Measurements from ENCODE around the gene TNS2.

The TNS2 gene

DNA sequence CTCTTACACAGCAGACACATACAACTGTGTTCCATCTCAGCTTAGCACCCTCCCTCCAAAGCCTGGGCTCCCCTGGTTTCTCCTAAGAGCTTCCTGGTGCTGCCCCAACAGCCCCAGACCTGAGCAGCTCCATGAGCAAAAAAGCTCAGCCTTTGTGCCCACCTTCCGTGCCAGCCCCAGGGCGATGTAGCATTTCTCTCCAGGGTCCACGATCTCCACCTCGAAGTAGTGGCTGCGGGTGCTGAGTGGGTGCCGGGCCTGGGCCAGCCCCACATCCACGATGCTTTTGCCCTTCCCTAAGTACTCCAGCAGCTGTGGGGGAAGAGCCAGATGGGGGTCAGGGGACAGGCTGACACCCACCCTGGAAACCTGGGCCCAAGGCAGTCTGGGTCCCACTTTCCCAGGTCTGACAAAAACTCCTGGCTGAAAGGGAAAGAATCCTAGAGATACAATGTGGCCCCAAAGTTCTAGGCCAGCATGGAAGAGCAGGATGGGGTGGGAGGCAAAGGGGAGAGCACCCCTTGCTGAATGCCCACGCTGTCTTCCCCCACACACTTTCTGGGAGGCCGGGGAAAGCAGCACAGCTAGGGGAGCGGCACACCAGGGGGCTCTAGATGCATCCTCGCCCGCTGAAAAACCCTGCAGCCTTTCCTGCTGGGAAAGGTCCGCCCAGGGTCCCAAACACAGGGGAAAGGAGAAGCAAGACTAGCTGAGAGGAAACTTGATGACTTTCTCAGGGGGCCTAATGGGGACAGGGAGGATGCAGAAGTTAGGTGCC lies 18.3 kb downstream of the TNS2 start:
- DNase-seq (ENCODE audit: low read depth, low spot score), result no peak

GRCh38 chr12:53068811-53069585 lies 19.1 kb downstream of the TNS2 start:
- DNase-seq (ENCODE audit: low read depth, low spot score), result no peak

DNA sequence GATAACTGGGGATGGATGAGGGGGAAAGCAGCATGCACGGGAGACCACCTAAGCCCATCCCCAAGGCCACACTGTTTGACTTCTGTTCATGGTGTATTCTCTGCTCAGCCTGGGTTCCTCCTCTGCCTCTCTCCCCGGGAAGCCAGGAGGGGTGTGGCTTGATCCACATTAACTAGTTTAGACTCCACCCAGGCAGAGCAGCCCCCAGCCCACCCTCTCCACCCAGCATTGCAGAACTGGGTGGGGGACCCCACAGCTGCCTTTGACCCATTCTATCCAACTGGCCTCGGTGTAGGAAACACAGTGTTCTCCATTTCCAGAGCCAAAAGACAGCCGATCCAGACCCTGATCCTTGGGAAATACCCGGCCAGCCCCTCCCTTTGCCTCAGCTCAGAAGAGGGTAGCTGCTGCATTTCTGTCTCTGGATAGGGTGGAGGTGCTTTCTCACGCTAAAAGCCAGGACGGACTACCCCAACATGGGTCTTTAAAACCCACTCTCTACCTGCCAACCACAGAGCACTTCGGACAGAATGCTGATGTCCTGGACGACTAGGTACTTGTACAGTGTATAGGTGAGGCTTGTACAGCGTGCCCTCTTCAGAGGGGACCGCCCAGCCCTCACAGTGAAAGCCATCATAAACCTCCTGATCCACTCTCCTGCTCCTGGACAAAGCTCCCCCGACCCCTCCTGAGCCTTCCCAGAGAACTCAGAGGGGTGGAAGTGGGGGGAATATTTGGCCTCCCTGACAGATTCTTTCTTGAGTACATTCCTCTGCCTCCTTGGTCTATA lies 20.0 kb downstream of the TNS2 start:
- DNase-seq (ENCODE audit: low read depth, low spot score), result no peak

DNA sequence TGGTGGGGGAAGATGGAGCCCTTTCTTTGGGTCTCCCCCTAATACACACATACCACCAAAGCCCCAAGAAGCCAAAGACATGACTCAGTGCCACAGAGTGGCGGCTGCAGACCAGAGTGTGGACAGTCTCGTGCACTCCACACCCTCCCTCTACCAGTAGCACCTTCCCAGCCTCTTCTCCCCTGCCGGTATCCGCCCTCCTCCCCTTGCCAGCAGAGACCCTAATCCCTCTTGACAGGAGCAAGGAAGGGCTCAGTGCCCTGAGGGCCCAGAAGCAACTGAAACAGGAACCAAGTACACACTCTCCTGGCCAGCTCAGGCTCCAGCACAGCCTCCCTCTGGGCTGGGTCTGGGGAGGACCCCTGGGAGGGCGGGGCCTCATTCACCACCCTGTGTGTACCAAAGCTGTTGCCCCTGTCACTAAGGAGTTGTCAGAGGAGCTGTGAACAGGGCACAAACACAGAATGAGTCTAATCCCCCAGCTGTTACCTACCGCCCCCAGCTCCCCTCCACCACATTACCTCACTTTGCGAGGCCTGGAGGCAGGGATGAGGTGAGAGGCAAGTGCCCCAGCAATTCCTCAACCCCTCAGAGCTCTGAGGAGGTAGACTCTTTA lies 21.1 kb downstream of the TNS2 start:
- no peak for DNase-seq (ENCODE audit: low read depth, low spot score)

GRCh38 chr12:53071591-53072551 lies 22.0 kb downstream of the TNS2 start:
- no peak for DNase-seq (ENCODE audit: low read depth, low spot score)

GRCh38 chr12:53073881-53074280 lies 24.0 kb downstream of the TNS2 start:
- no peak for DNase-seq (ENCODE audit: low read depth, low spot score)

DNA sequence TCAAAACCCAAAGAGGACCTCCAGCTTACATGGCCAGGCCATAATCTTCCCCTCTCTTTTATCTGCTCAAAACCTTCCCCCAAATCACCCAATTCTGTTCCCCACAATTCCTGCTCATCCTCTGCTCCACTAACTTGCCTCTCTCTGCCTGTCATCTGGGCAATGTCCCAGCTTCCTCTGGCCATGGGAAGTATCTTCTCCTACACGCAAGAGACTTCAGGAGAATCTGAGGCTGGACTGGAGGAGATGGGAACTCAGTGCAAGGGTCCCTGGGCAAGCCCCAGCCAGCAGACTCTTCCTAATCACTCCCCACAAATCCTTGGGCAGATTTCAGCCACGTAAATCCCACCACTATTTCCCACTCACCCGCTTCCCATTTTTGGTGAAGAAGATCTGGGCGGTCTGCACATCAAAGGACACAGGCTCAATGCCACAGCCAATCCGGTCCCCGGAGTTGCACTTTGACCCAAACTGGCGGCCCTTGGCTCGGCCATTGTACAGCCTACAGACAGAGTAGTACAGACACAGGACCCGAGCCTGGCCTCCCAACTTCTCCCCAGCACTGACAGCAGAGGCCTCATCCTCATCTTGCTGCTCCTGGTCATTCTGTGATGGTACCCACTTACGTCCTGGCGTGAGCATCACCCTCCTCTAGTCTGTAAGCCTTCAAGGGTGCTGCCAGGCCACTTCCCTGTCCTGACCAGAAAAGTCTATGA lies 24.6 kb downstream of the TNS2 start:
- DNase-seq (ENCODE audit: low read depth, low spot score), result no peak

DNA sequence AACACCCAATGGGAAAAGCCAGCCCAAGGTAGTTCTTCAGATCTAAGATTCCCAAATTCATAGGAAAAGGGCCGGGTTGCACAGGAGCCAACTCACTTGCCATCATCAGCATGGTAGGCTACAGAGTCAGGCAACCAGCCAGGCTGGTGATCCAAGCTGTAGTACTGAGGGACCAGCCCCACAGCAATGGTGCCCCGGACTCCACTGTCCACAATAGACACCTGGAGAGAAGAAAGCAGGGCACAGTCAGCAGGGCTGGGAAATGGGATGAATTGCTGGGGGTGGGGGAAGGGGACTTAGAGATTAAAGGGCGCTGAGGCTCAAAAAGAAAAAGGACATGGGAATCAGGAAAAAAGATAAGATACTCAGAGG lies 25.1 kb downstream of the TNS2 start:
- no peak for DNase-seq (ENCODE audit: low read depth, low spot score)

GRCh38 chr12:53076461-53076860 lies 26.6 kb downstream of the TNS2 start:
- no peak for DNase-seq (ENCODE audit: low read depth, low spot score)

DNA sequence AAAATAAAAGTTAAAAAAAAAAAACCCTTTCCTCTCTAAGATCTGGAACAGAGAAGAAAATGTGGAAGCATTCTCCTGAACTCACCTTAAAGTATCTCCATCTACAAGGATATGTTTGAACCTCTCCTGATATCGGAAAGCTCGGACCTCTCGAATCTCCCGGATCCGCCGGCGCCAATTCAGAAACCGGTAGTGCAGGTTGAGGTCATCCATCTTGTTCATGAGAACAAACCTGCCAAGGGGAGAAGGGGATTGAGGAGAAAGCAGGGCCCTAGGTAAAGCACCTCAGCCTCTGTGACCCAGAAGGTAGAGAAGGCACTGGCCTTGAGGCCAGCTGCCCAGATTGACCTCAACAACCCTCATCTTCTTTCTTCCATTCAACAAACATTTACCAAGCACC lies 27.2 kb downstream of the TNS2 start:
- DNase-seq (ENCODE audit: low read depth, low spot score), result no peak

- no peak for DNase-seq (ENCODE audit: low read depth, low spot score)
Observed at GRCh38 chr12:53078425-53079225, 28.8 kb downstream of the TNS2 start.

- no peak for DNase-seq (ENCODE audit: low read depth, low spot score)
Observed at GRCh38 chr12:53079226-53080117, 29.6 kb downstream of the TNS2 start, which contains the start of gene SPRYD3. Gene SPRYD3, minus strand, starts transcription at chr12:53079390. Its CDS starts 57 bp downstream, at chr12:53079333.

DNA sequence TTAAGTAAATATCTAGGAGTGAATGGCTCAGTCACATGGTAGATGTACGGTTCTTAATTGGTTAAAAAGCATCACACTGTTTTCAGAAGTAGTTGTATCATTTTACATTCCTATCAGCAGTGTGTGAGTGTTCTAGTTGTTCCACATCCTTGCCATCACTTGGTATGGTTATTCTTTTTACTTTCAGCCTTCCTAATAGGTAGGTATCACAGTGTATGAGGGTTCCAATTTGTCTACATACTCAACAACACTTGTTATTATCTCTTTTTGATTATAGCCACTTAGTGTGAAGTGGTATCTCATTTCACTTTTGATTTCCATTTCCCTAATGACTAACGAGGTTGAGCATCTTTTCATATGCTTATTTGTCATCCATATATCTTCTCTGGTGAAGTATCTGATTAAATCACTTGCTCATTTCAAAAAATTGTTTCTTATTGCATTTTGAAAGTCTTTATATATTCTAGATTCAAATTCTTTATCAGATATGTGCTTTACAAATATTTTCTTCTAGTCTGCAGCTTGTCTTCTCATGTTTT lies 32.8 kb downstream of the TNS2 start:
- DNase-seq (ENCODE audit: low read depth, low spot score), result no peak

DNA sequence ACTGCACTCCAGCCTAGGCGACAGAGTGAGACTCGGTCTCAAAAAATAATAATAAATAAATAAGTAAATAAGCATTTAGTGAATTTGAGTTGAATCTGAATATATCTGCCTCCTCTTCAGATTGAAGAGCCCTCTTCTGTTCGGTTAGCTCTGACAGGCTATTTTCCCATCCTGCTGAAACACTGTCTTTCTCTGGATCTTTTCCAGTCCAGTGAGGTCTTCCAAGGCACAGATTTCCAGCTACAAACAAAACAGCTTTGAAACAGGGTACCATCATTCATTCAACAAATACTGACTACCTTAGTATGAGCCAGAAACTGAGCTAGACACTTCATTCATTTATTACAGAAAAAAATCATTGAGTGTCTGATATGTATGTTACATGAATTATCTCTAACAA lies 36.5 kb downstream of the TNS2 start:
- DNase-seq (ENCODE audit: low read depth, low spot score), result no peak

DNA sequence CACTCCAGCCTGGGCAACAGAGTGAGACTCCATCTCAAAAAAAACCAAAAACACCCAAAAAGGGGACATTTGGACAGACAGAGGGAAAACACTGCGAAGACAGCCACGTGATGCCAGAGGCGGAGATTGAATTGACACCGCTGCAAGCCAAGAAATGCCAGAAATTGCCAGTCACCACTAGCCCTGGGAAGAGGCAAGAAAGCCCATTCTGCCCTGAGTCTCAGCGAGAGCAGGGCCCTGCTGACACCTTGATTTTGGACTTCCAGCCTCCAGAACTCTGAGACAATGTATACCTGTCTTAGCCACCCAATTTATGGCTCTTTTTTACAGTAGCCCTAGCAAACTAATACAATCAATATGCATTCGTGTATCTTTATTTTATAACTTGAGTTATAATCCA lies 40.2 kb downstream of the TNS2 start:
- DNase-seq (ENCODE audit: low read depth, low spot score), result no peak

DNA sequence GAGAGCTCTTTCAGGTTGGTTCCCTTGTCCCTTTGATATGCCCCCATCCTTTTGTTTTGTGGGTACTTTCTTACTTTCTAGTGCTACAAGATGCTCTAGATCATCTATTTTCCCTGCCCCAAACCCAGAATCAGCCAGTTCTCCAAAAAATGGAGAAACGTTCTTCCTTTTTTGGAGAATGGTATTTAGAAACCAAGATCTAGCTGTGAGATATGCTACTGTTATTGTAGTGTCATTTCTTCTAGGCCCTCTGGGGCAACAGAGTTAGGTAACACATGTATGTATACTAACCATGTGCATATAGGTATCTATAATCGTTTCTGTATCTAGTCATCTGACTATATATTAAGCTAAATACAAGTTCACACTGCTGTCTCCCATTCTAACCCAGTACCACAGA lies 40.7 kb downstream of the TNS2 start:
- no peak for DNase-seq (ENCODE audit: low read depth, low spot score)

DNA sequence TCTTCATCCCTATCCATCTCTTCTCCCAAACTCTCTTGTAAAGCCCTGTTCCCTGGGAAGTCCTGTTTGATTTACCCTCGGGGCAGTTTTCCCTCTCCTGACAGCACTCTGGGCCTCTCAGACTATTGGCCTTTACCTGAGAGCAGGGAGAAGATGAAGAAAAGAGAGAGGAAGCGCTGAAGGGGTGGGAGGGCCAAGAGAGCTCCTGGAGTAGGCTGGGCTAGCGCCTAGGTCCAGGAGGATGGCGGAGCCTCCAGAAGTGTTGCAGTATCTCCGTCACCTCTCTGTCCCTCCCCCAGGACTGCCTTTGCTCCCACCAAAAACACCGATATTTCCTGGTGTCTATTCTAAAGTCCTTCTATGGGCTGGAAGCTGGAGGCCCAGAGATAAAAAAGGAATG lies 41.9 kb downstream of the TNS2 start:
- DNase-seq (ENCODE audit: low read depth, low spot score), result no peak
